Measurements from ENCODE around the gene HRH3.

HRH3 gene

DNA sequence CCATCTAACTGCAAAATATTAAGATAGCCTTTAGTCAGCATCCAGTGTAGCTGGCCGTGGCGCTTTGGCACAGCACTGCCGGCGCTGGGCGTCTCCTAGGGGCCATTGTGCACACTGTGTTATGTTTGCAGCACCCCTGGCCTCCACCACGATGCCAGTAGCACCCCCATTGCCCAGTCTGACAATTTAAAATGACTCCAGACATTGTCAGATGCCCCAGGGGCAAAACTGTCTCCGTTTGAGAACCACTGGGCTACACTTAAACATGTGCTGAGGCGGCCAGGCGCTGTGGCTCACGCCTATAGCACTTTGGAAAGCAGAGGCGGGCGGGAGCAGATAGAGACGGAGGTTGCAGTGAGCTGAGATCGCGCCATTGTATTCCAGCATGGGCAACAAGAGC is 43.2 kb downstream of the HRH3 start:
- TF ChIP-seq, protein P1, sequence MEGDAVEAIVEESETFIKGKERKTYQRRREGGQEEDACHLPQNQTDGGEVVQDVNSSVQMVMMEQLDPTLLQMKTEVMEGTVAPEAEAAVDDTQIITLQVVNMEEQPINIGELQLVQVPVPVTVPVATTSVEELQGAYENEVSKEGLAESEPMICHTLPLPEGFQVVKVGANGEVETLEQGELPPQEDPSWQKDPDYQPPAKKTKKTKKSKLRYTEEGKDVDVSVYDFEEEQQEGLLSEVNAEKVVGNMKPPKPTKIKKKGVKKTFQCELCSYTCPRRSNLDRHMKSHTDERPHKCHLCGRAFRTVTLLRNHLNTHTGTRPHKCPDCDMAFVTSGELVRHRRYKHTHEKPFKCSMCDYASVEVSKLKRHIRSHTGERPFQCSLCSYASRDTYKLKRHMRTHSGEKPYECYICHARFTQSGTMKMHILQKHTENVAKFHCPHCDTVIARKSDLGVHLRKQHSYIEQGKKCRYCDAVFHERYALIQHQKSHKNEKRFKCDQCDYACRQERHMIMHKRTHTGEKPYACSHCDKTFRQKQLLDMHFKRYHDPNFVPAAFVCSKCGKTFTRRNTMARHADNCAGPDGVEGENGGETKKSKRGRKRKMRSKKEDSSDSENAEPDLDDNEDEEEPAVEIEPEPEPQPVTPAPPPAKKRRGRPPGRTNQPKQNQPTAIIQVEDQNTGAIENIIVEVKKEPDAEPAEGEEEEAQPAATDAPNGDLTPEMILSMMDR (IDR thresholded peaks at IDR 0.05; ENCODE audit: low read length), result no peak
- no peak for TF ChIP-seq EZH2 (IDR thresholded peaks at IDR 0.05; ENCODE audit: borderline replicate concordance, low read length)
- Histone ChIP-seq H4K20me1 (ENCODE audit: insufficient read depth, low read length) (no peaks in the 10 kb centered on the region), H3K9me3 (ENCODE audit: low read length) (no peaks in the 10 kb centered on the region), H2AFZ (ENCODE audit: low read length) (no peak overlapping the region), H3K9me2 (ENCODE audit: low read depth, low read length) (no peaks in the 10 kb centered on the region), H3K27ac (ENCODE audit: low read depth, low read length, poor library complexity, severe bottlenecking) (no peak overlapping the region), H3K36me3 (ENCODE audit: insufficient read depth, low read length) (no peaks in the 10 kb centered on the region), H3F3A (ENCODE audit: insufficient read depth, low read length) (no peaks in the 10 kb centered on the region), H3K27me3 (ENCODE audit: insufficient read depth, low read length) (no peaks in the 10 kb centered on the region), H3K9ac (ENCODE audit: low read length) (no peak overlapping the region), H3K4me3 (ENCODE audit: low read depth, low read length, poor library complexity, severe bottlenecking) (no peak overlapping the region), H3K79me2 (ENCODE audit: insufficient read depth, low read length) (no peaks in the 10 kb centered on the region), H3K4me1 (ENCODE audit: insufficient read depth, low read length, severe bottlenecking) (peaks cover 4% of the 10 kb centered on the region), H3K4me2 (ENCODE audit: low read length) (no peak overlapping the region)

DNA sequence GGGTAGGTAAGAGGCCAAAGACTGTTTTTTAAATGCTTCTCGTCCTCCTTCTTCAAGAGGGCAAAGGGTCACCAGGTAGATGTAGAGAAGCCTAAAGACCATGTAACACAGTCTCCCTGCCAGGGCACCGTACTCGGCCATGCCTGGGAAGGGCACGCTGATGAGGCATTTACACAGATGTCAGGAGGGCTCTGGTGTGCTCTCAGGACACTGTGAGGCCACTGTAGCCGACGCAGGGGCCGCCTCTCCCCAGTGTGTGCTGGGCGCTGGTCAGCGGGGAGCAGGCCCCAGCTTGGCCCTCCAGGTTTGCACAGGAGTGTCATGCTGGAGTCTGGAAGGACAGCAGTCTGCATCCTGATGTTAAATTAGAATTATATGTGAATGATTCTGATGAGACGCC is 44.4 kb downstream of the HRH3 start:
- Histone ChIP-seq H3K36me3 (ENCODE audit: insufficient read depth, low read length) (no peaks in the 10 kb centered on the region), H3F3A (ENCODE audit: insufficient read depth, low read length) (no peaks in the 10 kb centered on the region), H3K79me2 (ENCODE audit: insufficient read depth, low read length) (no peaks in the 10 kb centered on the region), H3K4me1 (ENCODE audit: insufficient read depth, low read length, severe bottlenecking) (no peaks in the 10 kb centered on the region), H3K9ac (ENCODE audit: low read length) (no peak overlapping the region), H3K27me3 (ENCODE audit: insufficient read depth, low read length) (no peaks in the 10 kb centered on the region), H3K4me2 (ENCODE audit: low read length) (no peak overlapping the region), H3K4me3 (ENCODE audit: low read depth, low read length, poor library complexity, severe bottlenecking) (no peak overlapping the region), H3K9me2 (ENCODE audit: low read depth, low read length) (no peaks in the 10 kb centered on the region), H3K27ac (ENCODE audit: low read depth, low read length, poor library complexity, severe bottlenecking) (no peak overlapping the region), H4K20me1 (ENCODE audit: insufficient read depth, low read length) (no peaks in the 10 kb centered on the region), H2AFZ (ENCODE audit: low read length) (no peak overlapping the region), H3K9me3 (ENCODE audit: low read length) (no peaks in the 10 kb centered on the region)
- TF ChIP-seq, protein P1 (IDR thresholded peaks at IDR 0.05; ENCODE audit: low read length), result no peak
- TF ChIP-seq EZH2 (IDR thresholded peaks at IDR 0.05; ENCODE audit: borderline replicate concordance, low read length), result no peak

DNA sequence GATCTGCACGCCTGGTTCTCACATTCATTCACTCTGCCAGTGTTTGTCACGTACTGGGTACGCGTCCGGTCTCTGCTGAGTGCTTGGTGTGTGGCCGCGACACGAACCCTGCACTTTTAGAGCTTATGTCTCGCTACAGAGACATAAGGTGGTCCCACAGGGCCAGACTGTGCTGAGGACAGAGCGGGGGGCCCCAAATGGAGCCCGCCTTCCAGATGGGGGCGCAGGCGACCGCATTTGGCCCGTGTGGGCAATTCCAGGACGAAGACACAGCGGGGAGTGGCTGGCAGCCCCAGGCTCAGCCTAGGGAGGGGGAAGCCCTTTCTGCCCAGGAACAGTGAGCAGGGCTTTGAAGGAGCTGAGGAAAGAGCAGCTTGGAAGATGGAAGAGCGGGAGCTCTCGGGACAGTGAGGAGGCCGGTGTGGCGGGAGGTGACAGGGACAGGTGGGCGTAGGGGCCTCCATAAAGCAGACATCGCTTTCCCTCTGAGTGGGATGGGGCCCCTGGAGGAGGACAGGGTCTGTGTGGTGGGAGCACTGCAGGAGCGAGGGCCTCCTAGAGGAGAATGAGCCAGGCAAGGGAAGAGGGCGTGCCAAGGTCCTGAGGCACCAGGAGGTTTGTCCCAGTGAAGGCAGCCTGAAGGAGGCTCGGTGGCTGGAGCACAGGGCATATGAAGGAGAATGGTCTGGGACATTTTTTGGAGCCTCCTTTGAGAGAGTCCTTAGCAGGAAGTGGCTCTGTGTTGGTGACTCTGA is 45.0 kb downstream of the HRH3 start:
- TF ChIP-seq, protein P1 (IDR thresholded peaks at IDR 0.05; ENCODE audit: low read length), result no peak
- TF ChIP-seq EZH2 (IDR thresholded peaks at IDR 0.05; ENCODE audit: borderline replicate concordance, low read length), result no peak
- H3K9me3 ChIP-seq (ENCODE audit: low read length), result no peaks in the 10 kb centered on the region
- H3K27me3 ChIP-seq (ENCODE audit: insufficient read depth, low read length), result no peaks in the 10 kb centered on the region
- no peak overlapping the region for H3K4me3 ChIP-seq (ENCODE audit: low read depth, low read length, poor library complexity, severe bottlenecking)
- no peaks in the 10 kb centered on the region for H3F3A ChIP-seq (ENCODE audit: insufficient read depth, low read length)
- no peak overlapping the region for H2AFZ ChIP-seq (ENCODE audit: low read length)
- H4K20me1 ChIP-seq (ENCODE audit: insufficient read depth, low read length), result no peaks in the 10 kb centered on the region
- no peaks in the 10 kb centered on the region for H3K9me2 ChIP-seq (ENCODE audit: low read depth, low read length)
- H3K36me3 ChIP-seq (ENCODE audit: insufficient read depth, low read length), result no peaks in the 10 kb centered on the region
- H3K4me1 ChIP-seq (ENCODE audit: insufficient read depth, low read length, severe bottlenecking), result no peaks in the 10 kb centered on the region
- H3K79me2 ChIP-seq (ENCODE audit: insufficient read depth, low read length), result no peaks in the 10 kb centered on the region
- H3K27ac ChIP-seq (ENCODE audit: low read depth, low read length, poor library complexity, severe bottlenecking), result no peak overlapping the region
- H3K9ac ChIP-seq (ENCODE audit: low read length), result no peak overlapping the region
- no peak overlapping the region for H3K4me2 ChIP-seq (ENCODE audit: low read length)

Data from OCI-LY1 (cell line).